Calu3 (cell line): ENCODE results near the gene GLCE. TPM values are rescaled to one million over a fixed set of nuclear protein-coding genes. Genes with fewer than 3 reads are reported as not detected.
"Not testable (repeated sequence)": the region's sequence is repeated elsewhere in the genome, so short reads cannot be mapped to it uniquely, and the experiment has no call there.

ENCODE experiments used
- BruUV-seq: library from RNA; stranded (reverse); fragments of 400-500 nt; replicated peaks from 2 replicates; lab custom pipeline; 2021; lab: Mats Ljungman, UMichigan
- CTCF ChIA-PET: fragments of 300-600 bp; sonication (Branson Sonifier 250); formaldehyde crosslinking; loops from one replicate; lab custom pipeline; 2022; ENCODE audit warnings: antibody characterized with exemption; lab: Charles Lee
- DNase-seq: peaks from one replicate; pipeline ENCODE4 v3.0.0; 2022
- H3K27ac Mint-ChIP-seq: one replicate; pipeline ENCODE4 v1.8.0; 2022; ENCODE audit warnings: mixed read lengths; ENCODE audit not compliant: unreplicated experiment
- H3K27me3 Mint-ChIP-seq: one replicate; pipeline ENCODE4 v1.8.0; 2022; ENCODE audit warnings: mixed read lengths; ENCODE audit not compliant: unreplicated experiment
- H3K36me3 Mint-ChIP-seq: one replicate; pipeline ENCODE4 v1.8.0; 2022; ENCODE audit warnings: mild to moderate bottlenecking, moderate library complexity, mixed read lengths; ENCODE audit not compliant: insufficient read depth, unreplicated experiment
- H3K4me1 Mint-ChIP-seq: one replicate; pipeline ENCODE4 v1.8.0; 2022; ENCODE audit warnings: mild to moderate bottlenecking, low read depth, mixed read lengths; ENCODE audit not compliant: unreplicated experiment
- H3K4me3 Mint-ChIP-seq: one replicate; pipeline ENCODE4 v1.8.0; 2022; ENCODE audit warnings: mild to moderate bottlenecking, low read depth, moderate library complexity, mixed read lengths; ENCODE audit not compliant: unreplicated experiment
- H3K9me3 Mint-ChIP-seq: one replicate; pipeline ENCODE4 v1.8.0; 2022; ENCODE audit warnings: low read depth, mixed read lengths; ENCODE audit not compliant: unreplicated experiment
- intact Hi-C: fragments of 100-400 bp; cut with micrococcal nuclease; formaldehyde crosslinking; loops from one replicate; pipeline ENCODE4 v1.10.0; 2022; ENCODE audit not compliant: unreplicated experiment
- total RNA-seq: library from RNA; stranded (reverse); gene quantifications from 2 replicates; pipeline ENCODE4 v1.2.3, GENCODE V29; 2022
- TF ChIP-seq, protein P1 (sequence below): fragments of 200-600 bp; IDR thresholded peaks from one replicate; pipeline ENCODE4 v1.8.0; 2022; ENCODE audit warnings: antibody characterized with exemption; ENCODE audit not compliant: unreplicated experiment

The GLCE gene
- total RNA-seq, 1 experiment from 2014 or later: 22.4 TPM

DNA sequence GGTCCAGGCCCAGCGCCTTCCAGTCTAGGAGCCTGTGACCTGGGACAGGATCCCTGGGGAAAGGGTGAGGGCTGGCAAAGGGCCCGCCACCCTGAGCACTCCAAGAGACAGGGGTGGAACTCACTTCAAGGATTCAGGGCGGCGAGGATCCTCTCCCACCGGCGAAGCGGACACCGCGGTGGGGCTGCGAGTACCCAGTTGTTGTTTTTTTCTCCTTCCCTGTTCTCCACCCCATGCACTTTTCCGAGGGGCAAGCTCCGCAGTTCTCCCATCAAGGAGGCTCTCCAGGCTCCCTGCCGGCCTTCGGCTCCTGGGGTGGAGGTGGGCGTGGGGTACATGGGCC lies 137.9 kb downstream of the GLCE start:
- no TSS peak for BruUV-seq
- Mint-ChIP-seq H3K27ac (no peak overlapping the region), H3K27me3 (peaks cover 71% of the 10 kb centered on the region), H3K4me1 (peaks cover 8% of the 10 kb centered on the region), H3K9me3 (no peaks in the 10 kb centered on the region), H3K36me3 (peaks cover 10% of the 10 kb centered on the region), H3K4me3 (peak overlapping the region; percentile 68)
- DNase-seq: no peak
- CTCF ChIA-PET: no interaction called here
- intact Hi-C loops: no loop called here
- TF ChIP-seq, protein P1, sequence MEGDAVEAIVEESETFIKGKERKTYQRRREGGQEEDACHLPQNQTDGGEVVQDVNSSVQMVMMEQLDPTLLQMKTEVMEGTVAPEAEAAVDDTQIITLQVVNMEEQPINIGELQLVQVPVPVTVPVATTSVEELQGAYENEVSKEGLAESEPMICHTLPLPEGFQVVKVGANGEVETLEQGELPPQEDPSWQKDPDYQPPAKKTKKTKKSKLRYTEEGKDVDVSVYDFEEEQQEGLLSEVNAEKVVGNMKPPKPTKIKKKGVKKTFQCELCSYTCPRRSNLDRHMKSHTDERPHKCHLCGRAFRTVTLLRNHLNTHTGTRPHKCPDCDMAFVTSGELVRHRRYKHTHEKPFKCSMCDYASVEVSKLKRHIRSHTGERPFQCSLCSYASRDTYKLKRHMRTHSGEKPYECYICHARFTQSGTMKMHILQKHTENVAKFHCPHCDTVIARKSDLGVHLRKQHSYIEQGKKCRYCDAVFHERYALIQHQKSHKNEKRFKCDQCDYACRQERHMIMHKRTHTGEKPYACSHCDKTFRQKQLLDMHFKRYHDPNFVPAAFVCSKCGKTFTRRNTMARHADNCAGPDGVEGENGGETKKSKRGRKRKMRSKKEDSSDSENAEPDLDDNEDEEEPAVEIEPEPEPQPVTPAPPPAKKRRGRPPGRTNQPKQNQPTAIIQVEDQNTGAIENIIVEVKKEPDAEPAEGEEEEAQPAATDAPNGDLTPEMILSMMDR: no peak

DNA sequence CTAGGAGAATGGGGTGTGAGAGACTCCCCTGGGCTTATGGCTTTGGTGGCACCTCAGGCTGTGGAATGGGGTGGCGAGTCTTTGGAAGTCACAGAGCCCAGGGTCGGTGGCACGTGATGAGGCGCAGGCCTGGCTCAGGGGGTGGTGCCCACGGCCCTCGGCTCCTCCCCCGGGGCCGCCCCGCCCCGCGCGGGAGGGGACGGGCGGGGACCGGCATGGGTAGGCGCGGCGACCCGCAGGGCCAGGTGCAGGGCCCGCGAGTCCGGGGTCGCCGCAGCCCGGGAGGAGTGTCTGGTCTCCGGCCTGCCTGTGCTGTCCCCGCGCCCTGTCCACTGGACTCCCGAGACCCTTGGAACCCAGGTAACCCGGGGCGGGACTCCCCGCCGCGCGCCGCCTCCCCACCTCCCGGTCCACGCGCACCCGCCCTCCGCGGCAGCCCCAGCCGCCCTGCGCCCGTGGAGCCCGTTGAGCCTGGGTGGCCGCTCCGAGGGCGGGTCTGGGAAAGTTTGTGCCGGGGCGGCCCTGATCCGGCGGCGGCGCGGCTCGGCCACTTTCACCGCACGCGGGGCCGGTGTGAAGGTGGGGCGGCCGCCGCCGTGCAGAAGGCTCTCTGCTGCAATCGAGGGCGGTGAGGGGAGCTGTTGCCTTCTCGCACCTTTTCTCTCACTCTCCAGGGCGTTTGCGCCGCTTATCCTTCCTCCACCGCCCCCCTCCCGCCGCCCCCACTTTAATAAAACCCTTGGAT lies 138.4 kb downstream of the GLCE start, which contains the start of gene PAQR5:
Gene PAQR5 (plus strand): TSS at position 216 of the 745 bp plus-strand sequence. CDS start 61,169 bp downstream, outside the sequence.
- Mint-ChIP-seq H3K9me3 (no peaks in the 10 kb centered on the region), H3K27me3 (peaks cover 65% of the 10 kb centered on the region), H3K4me1 (peaks cover 10% of the 10 kb centered on the region), H3K36me3 (peaks cover 10% of the 10 kb centered on the region), H3K4me3 (peak within 1 kb of the TSS; percentile 68), H3K27ac (no peak within 1 kb of the TSS)
- BruUV-seq: no TSS peak
- TF ChIP-seq, protein P1: no peak
- peak; percentile 58 for DNase-seq
- CTCF ChIA-PET: no interaction called here
- intact Hi-C loops: no loop called here

DNA sequence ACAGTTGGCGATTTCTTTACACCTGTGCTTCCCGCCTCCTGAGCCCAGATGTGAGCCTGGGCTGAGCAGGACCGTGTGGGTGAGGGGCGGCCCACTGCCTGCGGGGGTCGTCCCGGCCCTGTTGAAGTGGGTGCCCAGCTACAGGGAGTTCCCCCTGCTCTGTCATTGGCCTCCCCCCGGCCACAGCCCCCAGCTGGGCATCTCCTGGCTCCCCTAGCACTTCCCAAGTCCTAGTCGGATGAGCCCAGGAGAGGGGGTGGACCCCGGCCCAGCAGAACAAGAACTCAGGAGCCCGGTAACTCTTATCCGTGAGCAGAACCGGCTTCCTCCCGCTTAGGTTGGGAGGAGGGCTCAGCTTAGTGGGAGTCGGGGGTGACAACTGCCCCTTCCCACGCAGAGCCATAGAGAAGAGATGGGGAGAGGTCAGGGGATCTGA lies 139.0 kb downstream of the GLCE start:
- Mint-ChIP-seq H3K27ac (no peak overlapping the region), H3K4me3 (peak overlapping the region; percentile 68), H3K9me3 (no peaks in the 10 kb centered on the region), H3K36me3 (peaks cover 10% of the 10 kb centered on the region), H3K4me1 (peaks cover 16% of the 10 kb centered on the region), H3K27me3 (peaks cover 59% of the 10 kb centered on the region)
- BruUV-seq: no TSS peak
- intact Hi-C loops: no loop called here
- TF ChIP-seq, protein P1: no peak
- no peak for DNase-seq
- CTCF ChIA-PET: interaction anchor here (0.6 to 1.4 kb wide), 2 partner anchors 11 to 146 kb away, joined by 4 to 5 read pairs; no protein-coding TSS in a partner anchor

DNA sequence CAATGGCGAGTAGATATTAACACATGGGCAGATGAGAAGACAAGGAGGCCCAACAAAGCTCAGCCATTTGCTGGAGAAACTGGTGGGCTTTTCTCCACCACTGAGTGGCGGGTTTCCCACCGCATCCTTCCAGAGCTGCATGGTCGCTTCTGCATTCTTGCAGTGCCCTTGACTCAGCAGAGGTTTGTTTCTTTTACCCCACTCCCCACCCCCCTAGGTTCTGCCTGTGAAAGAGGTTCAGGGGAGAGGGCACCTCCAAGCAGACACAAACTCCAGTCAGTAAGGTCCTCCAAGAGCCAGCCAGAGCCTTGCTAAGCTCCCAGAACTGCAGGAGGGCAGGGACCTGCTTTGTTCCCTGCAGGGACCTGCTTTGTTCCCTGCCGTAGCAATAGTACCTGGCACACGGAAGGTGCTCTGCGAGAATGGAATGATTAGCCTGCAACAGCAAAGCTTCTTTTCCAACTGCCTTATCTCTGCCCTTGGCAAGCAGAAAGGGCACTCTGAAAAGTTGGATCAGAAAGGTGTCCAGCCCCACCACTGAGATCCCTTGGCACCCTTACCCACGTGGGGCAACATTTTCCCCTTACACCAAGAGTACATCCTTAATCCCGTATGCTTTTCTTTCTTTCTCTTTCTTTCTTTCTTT lies 139.6 kb downstream of the GLCE start:
- peaks cover 53% of the 10 kb centered on the region for H3K27me3 Mint-ChIP-seq
- peaks cover 10% of the 10 kb centered on the region for H3K36me3 Mint-ChIP-seq
- H3K4me1 Mint-ChIP-seq: peaks cover 21% of the 10 kb centered on the region
- CTCF ChIA-PET: interaction anchor here (0.6 to 1.4 kb wide), 3 partner anchors 12 to 146 kb away, joined by 3 to 5 read pairs (median 4); no protein-coding TSS in a partner anchor
- no peak for DNase-seq
- H3K9me3 Mint-ChIP-seq: no peaks in the 10 kb centered on the region
- no peak overlapping the region for H3K27ac Mint-ChIP-seq
- intact Hi-C loops: no loop called here
- peak overlapping the region; percentile 68 for H3K4me3 Mint-ChIP-seq
- no TSS peak for BruUV-seq
- TF ChIP-seq, protein P1: no peak

DNA sequence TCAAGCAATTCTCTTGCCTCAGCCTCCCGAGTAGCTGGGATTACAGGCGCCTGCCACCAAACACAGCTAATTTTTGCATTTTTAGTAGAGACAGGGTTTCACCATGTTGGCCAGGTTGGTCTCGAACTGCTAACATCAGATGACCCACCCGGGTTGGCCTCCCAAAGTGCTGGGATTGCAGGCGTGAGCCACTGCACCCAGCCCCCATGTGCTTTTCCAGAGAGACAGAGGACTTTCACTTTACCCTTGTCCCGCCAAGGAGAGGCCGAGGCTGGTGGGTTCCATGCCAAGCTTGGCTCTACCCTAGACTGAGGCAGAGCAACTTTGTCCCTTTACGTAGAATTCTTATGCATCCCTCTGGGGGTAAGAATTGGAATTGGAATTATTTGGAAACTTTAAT lies 140.7 kb downstream of the GLCE start:
- peaks cover 31% of the 10 kb centered on the region for H3K4me1 Mint-ChIP-seq
- H3K27me3 Mint-ChIP-seq: peaks cover 43% of the 10 kb centered on the region
- DNase-seq, H3K27ac Mint-ChIP-seq, intact Hi-C loops, H3K9me3 Mint-ChIP-seq, BruUV-seq, H3K4me3 Mint-ChIP-seq: not testable (repeated sequence)
- CTCF ChIA-PET: interaction anchor here (0.6 kb wide), 1 partner anchor 66 kb away, joined by 3 read pairs; no protein-coding TSS in a partner anchor
- H3K36me3 Mint-ChIP-seq: peaks cover 10% of the 10 kb centered on the region

DNA sequence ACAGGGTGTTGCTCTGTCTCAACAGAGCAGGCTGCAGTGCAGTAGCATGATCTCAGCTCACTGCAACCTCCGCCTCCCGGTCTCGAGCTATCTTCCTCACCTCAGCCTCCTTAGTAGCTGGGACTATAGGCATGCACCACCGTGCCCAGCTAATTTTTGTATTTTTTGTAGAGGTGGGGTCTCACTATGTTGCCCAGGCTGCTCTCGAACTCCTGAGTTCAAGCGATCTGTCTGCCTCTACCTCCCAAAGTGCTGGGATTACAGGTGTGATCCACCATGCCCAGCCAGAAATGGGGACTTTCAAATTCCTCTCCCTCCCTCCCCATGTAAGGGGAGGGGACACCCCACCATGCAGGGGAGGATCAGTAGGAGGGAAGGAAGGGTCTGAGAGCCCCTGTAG lies 141.7 kb downstream of the GLCE start:
- Mint-ChIP-seq H3K36me3 (peaks cover 10% of the 10 kb centered on the region), H3K27me3 (peaks cover 33% of the 10 kb centered on the region), H3K4me1 (peaks cover 31% of the 10 kb centered on the region)
- intact Hi-C loops, H3K9me3 Mint-ChIP-seq, H3K4me3 Mint-ChIP-seq, DNase-seq, BruUV-seq, CTCF ChIA-PET, H3K27ac Mint-ChIP-seq: not testable (repeated sequence)
